Keratinocyte (primary cell): Measurements from ENCODE around the gene DCP1B. TPM values are rescaled to one million over a fixed set of nuclear protein-coding genes. Genes with fewer than 3 reads are reported as not detected.

Experiments used
- DNase-seq: peaks from one replicate; pipeline ENCODE4 v3.0.0-alpha.2; 2011; ENCODE audit warnings: low read depth, missing footprints, low spot score
- FAIRE-seq: peaks from 2 replicates; lab custom pipeline; 2011; peaks lifted over from hg19 to GRCh38; lab: Jason Lieb, UNC
- H2AFZ ChIP-seq: 2 replicates; pipeline ENCODE4 v1.6.0; 2012; ENCODE audit warnings: low read length, control low read depth, inconsistent platforms; ENCODE audit not compliant: control insufficient read depth
- H3K27ac ChIP-seq: 2 replicates; pipeline ENCODE4 v1.5.1; 2011; ENCODE audit warnings: low read length; ENCODE audit not compliant: control insufficient read depth, insufficient read depth
- H3K27me3 ChIP-seq: 3 replicates; pipeline ENCODE4 v1.6.0; 2011; ENCODE audit warnings: low read length; ENCODE audit not compliant: control insufficient read depth, insufficient read depth; ENCODE audit errors: extremely low read depth
- H3K36me3 ChIP-seq, 2 experiments: 2 replicates in 1 of 2; 3 replicates in 1 of 2; pipeline ENCODE4 v1.5.1; 2011; ENCODE audit warnings: low read length in 2 of 2, mild to moderate bottlenecking in 1 of 2; ENCODE audit not compliant: control insufficient read depth in 2 of 2, insufficient read depth in 2 of 2; ENCODE audit errors: extremely low read depth in 1 of 2
- H3K4me1 ChIP-seq: 3 replicates; pipeline ENCODE4 v1.5.1; 2011; ENCODE audit warnings: low read length; ENCODE audit not compliant: control insufficient read depth, insufficient read depth; ENCODE audit errors: extremely low read depth
- H3K4me2 ChIP-seq: 3 replicates; pipeline ENCODE4 v1.6.0; 2011; ENCODE audit warnings: low read depth, low read length; ENCODE audit not compliant: control insufficient read depth, insufficient read depth; ENCODE audit errors: extremely low read depth
- H3K4me3 ChIP-seq, 3 experiments: fragments of 200-600 bp in 1 of 3; sonication (generic) in 1 of 3; 2 replicates in 2 of 3; 3 replicates in 1 of 3; pipeline ENCODE4 v1.5.1; 2011 to 2016; ENCODE audit warnings: low read length in 3 of 3, mild to moderate bottlenecking in 3 of 3, control low read depth in 2 of 3, inconsistent platforms in 1 of 3, low read depth in 1 of 3, mixed read lengths in 1 of 3, mixed run types in 1 of 3, moderate library complexity in 1 of 3; ENCODE audit not compliant: control insufficient read depth in 2 of 3, insufficient read depth in 2 of 3; ENCODE audit errors: extremely low read depth in 1 of 3
- H3K79me2 ChIP-seq: 2 replicates; pipeline ENCODE4 v1.6.0; 2012; ENCODE audit warnings: low read length; ENCODE audit not compliant: control insufficient read depth, insufficient read depth
- H3K9ac ChIP-seq: 3 replicates; pipeline ENCODE4 v1.6.0; 2011; ENCODE audit warnings: low read length; ENCODE audit not compliant: control insufficient read depth, insufficient read depth; ENCODE audit errors: extremely low read depth
- H3K9me1 ChIP-seq: 3 replicates; pipeline ENCODE4 v1.6.0; 2011; ENCODE audit warnings: low read length; ENCODE audit not compliant: control insufficient read depth, insufficient read depth; ENCODE audit errors: extremely low read depth
- H3K9me3 ChIP-seq: 2 replicates; pipeline ENCODE4 v1.5.1; 2012; ENCODE audit warnings: low read depth, low read length; ENCODE audit not compliant: control insufficient read depth
- H4K20me1 ChIP-seq: 3 replicates; pipeline ENCODE4 v1.6.0; 2011; ENCODE audit warnings: low read length; ENCODE audit not compliant: control insufficient read depth, insufficient read depth; ENCODE audit errors: extremely low read depth
- EZH2 ChIP-seq: IDR thresholded peaks from one replicate; pipeline ENCODE4 v1.6.1; 2012; ENCODE audit warnings: inconsistent platforms, mild to moderate bottlenecking, low read length, moderate library complexity
- dilution Hi-C: fragments of 300-500 bp; cut with MboI; formaldehyde crosslinking; loops from one replicate; pipeline ENCODE4 v1.7.0; 2020; ENCODE audit warnings: low sequenced_read_pairs; ENCODE audit not compliant: extremely low pct_ligation_motif_present
- polyA plus RNA-seq, 5 experiments: library from polyadenylated mRNA; depleted of rRNA in 3 of 5; stranded (reverse) in 3 of 5; stranded (forward) in 1 of 5; unstranded in 1 of 5; fragments of >200 nt; gene quantifications; 1 replicate in 1 of 5; 2 replicates in 3 of 5; 3 replicates in 1 of 5; pipeline versions ENCODE4 v1.2.1 to v1.2.3, GENCODE V29; 2011 to 2012; ENCODE audit warnings: missing spikeins in 2 of 5, low read depth in 1 of 5, low replicate concordance in 1 of 5
- TF ChIP-seq, protein P1 (sequence below), 3 experiments: IDR thresholded peaks in 1 of 3; conservative IDR thresholded peaks in 1 of 3; optimal IDR thresholded peaks in 1 of 3; 2 replicates in 2 of 3; 3 replicates in 1 of 3; pipeline versions ENCODE3 to v1.5.1; 2011; ENCODE audit warnings: low read length in 3 of 3, mild to moderate bottlenecking in 3 of 3, moderate library complexity in 2 of 3, control low read depth in 1 of 3, inconsistent platforms in 1 of 3; ENCODE audit not compliant: insufficient read depth in 2 of 3; ENCODE audit errors: extremely low read depth in 1 of 3

Gene DCP1B
- polyA plus RNA-seq, 1 donor (not counting 4 experiments of a cell fraction or from before 2014, with no cell fraction given) = 9.7 TPM

DNA sequence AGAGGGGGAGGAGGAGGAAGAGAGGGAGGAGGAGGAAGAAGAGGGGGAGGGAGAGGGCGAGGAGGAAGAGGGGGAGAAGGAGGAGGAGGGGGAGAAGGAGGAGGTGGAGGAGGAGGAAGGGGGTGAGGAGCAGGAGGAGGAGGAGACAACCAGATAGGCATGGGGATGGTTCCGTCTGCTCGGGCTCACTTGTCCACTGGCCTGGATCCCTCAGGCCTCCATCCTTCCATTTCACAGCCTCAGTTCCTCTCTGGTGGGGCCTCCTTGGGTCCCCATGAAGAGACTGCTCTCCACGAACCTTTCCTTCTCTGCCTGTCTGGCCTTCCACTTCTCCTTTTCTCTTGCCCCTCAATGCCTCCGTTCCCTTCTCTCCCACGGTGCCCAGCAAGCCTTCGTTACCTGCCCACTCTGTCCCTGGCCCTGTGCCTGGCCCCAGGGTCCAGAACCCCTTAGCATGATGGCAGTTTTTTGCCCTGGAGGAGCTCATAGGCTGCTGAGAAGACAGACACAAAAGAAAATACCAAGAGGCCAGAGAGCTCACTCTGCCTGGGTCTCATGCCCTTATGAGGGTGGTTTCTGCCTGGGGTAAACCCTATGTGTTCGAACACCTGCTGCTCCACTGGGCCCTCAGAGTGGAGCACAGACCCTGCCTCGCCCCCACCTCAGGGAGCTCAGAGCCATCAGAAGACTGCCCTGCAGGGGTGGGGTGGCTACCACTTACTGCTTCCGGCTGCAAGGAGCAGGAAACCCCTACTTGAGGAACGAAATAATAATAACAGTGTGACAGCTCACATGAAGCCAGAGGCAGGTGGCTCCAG, 74.1 kb downstream of the DCP1B start:
- H3K9me1 ChIP-seq = no peaks in the 10 kb centered on the region
- H3K4me1 ChIP-seq = no peaks in the 10 kb centered on the region
- H4K20me1 ChIP-seq = no peaks in the 10 kb centered on the region
- H3K4me3 ChIP-seq = no peak overlapping the region
- DNase-seq (no peak), FAIRE-seq (no peak)
- no peaks in the 10 kb centered on the region for H3K9me3 ChIP-seq
- H3K27me3 ChIP-seq = peaks cover 10% of the 10 kb centered on the region
- dilution Hi-C loops = no loop called here
- H3K4me2 ChIP-seq = no peak overlapping the region
- H3K9ac ChIP-seq = no peak overlapping the region
- no peak overlapping the region for H2AFZ ChIP-seq
- TF ChIP-seq, protein P1, sequence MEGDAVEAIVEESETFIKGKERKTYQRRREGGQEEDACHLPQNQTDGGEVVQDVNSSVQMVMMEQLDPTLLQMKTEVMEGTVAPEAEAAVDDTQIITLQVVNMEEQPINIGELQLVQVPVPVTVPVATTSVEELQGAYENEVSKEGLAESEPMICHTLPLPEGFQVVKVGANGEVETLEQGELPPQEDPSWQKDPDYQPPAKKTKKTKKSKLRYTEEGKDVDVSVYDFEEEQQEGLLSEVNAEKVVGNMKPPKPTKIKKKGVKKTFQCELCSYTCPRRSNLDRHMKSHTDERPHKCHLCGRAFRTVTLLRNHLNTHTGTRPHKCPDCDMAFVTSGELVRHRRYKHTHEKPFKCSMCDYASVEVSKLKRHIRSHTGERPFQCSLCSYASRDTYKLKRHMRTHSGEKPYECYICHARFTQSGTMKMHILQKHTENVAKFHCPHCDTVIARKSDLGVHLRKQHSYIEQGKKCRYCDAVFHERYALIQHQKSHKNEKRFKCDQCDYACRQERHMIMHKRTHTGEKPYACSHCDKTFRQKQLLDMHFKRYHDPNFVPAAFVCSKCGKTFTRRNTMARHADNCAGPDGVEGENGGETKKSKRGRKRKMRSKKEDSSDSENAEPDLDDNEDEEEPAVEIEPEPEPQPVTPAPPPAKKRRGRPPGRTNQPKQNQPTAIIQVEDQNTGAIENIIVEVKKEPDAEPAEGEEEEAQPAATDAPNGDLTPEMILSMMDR (optimal IDR thresholded peaks at IDR 0.05 in 1 of 3, IDR thresholded peaks at IDR 0.05 in 1 of 3, conservative IDR thresholded peaks at IDR 0.05 in 1 of 3; ENCODE audit: extremely low read depth in 1 of 3, insufficient read depth in 2 of 3, low read length in 3 of 3) = no peak
- H3K36me3 ChIP-seq = no peaks in the 10 kb centered on the region
- no peaks in the 10 kb centered on the region for H3K79me2 ChIP-seq
- H3K27ac ChIP-seq = no peak overlapping the region

DNA sequence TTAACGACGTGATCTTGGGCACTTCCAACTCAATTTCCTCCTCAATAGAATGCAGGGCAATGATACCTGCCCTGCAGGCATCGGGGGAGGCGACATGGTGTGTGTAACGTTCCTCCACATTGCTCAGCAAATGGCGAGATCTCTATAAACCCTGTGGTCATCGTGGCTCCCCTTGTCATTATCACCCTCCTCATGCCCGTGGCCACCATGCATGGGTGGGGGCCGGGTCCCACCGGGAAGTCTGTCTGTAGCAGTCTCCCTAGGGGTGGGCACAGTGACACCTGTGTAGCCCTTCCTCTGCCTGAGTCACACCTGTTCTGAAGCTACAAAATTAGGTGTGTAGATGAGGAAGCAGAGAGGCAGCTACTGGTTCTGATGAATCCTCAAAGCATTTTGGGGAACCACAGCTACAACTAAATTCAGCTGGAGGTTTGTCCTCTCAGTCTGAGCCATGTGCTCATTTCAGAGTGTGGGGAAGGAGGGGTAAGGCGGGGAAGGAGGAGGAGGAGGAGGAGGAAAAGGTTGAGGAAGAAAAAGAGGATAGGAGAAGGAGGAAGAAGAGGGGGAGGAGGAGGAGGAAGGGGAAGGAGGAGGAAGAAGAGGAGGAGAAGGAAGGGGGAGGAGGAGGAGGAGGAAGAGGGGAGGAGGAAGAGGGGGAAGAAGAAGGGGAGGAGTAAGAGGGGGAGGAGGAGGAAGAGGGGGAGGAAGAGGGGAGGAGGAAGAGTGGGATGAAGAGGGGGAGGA, 74.8 kb downstream of the DCP1B start:
- H3K9me3 ChIP-seq = no peaks in the 10 kb centered on the region

More for the DNA sequence above, 74.8 kb downstream of the DCP1B start:
- Histone ChIP-seq H3K79me2 (no peaks in the 10 kb centered on the region), H3K4me1 (no peaks in the 10 kb centered on the region), H3K9ac (no peak overlapping the region), H3K27ac (no peak overlapping the region), H3K9me1 (no peaks in the 10 kb centered on the region), H4K20me1 (no peaks in the 10 kb centered on the region), H3K27me3 (peaks cover 18% of the 10 kb centered on the region), H2AFZ (no peak overlapping the region), H3K36me3 (no peaks in the 10 kb centered on the region), H3K4me3 (no peak overlapping the region), H3K4me2 (no peak overlapping the region)
- no peak for DNase-seq
- TF ChIP-seq, protein P1 (optimal IDR thresholded peaks at IDR 0.05 in 1 of 3, IDR thresholded peaks at IDR 0.05 in 1 of 3, conservative IDR thresholded peaks at IDR 0.05 in 1 of 3; ENCODE audit: extremely low read depth in 1 of 3, insufficient read depth in 2 of 3, low read length in 3 of 3) = no peak
- TF ChIP-seq EZH2 = no peak
- dilution Hi-C loops = no loop called here
- FAIRE-seq = no peak
